ENCODE measurements around the gene CAND2.
"Not testable (repeated sequence)": the region's sequence is repeated elsewhere in the genome, so short reads cannot be mapped to it uniquely, and the experiment has no call there.

Gene CAND2

GRCh38 chr3:12772462-12772861 is 24.0 kb upstream of the CAND2 start:
- DNase-seq, result no peak

- no peak for DNase-seq
These were observed 23.3 kb upstream of the CAND2 start for GRCh38 chr3:12773030-12773709.

- DNase-seq, result no peak
These were observed 22.8 kb upstream of the CAND2 start for GRCh38 chr3:12773710-12774086.

- DNase-seq, result no peak
These were observed 21.9 kb upstream of the CAND2 start for GRCh38 chr3:12774619-12775018.

- no peak for DNase-seq
These were observed 21.3 kb upstream of the CAND2 start for GRCh38 chr3:12775226-12775625.

- DNase-seq, result not testable (repeated sequence)
These were observed 20.5 kb upstream of the CAND2 start for GRCh38 chr3:12775970-12776369.

- DNase-seq, result no peak
These were observed 19.3 kb upstream of the CAND2 start for GRCh38 chr3:12777171-12777570.

GRCh38 chr3:12780751-12781150 is 15.7 kb upstream of the CAND2 start:
- DNase-seq, result no peak

GRCh38 chr3:12782172-12782815 is 14.2 kb upstream of the CAND2 start:
- no peak for DNase-seq

- peak; percentile 15 for DNase-seq
These were observed 11.4 kb upstream of the CAND2 start for GRCh38 chr3:12785096-12785495.

GRCh38 chr3:12787346-12787745 is 9.1 kb upstream of the CAND2 start:
- DNase-seq, result peak; percentile 34

GRCh38 chr3:12787967-12788690 is 8.4 kb upstream of the CAND2 start:
- DNase-seq, result not testable (repeated sequence)

- peak; percentile 44 for DNase-seq
These were observed 5.0 kb upstream of the CAND2 start for GRCh38 chr3:12791430-12791829.

GRCh38 chr3:12793701-12794100 is 2.8 kb upstream of the CAND2 start:
- no peak for DNase-seq

- no peak for DNase-seq
These were observed 828 bp downstream of the CAND2 start for GRCh38 chr3:12797124-12797891.

GRCh38 chr3:12797892-12798558 is 1.5 kb downstream of the CAND2 start:
- no peak for DNase-seq

GRCh38 chr3:12798559-12799179 is 2.2 kb downstream of the CAND2 start:
- no peak for DNase-seq

GRCh38 chr3:12799525-12800440 is 3.3 kb downstream of the CAND2 start:
- no peak for DNase-seq

- no peak for DNase-seq
These were observed 6.9 kb downstream of the CAND2 start for GRCh38 chr3:12803371-12803770.

- no peak for DNase-seq
These were observed 10.6 kb downstream of the CAND2 start for GRCh38 chr3:12807066-12807465.
